OCI-LY3 (cell line): ENCODE data around the gene SERPINA1.

Source experiments
- EZH2phosphoT487 ChIP-seq: fragments of 200-600 bp; shearing (Covaris generic); IDR thresholded peaks from 2 replicates; pipeline ENCODE4 v1.6.1; 2018; ENCODE audit warnings: antibody characterized with exemption, mixed run types, low read depth
- TF ChIP-seq, protein P1 (sequence below): fragments of 200-600, 300-600 bp; sonication (generic); IDR thresholded peaks from 2 replicates; pipeline ENCODE4 v1.5.1; 2014; ENCODE audit warnings: antibody characterized with exemption, low read length, low read depth

DNA sequence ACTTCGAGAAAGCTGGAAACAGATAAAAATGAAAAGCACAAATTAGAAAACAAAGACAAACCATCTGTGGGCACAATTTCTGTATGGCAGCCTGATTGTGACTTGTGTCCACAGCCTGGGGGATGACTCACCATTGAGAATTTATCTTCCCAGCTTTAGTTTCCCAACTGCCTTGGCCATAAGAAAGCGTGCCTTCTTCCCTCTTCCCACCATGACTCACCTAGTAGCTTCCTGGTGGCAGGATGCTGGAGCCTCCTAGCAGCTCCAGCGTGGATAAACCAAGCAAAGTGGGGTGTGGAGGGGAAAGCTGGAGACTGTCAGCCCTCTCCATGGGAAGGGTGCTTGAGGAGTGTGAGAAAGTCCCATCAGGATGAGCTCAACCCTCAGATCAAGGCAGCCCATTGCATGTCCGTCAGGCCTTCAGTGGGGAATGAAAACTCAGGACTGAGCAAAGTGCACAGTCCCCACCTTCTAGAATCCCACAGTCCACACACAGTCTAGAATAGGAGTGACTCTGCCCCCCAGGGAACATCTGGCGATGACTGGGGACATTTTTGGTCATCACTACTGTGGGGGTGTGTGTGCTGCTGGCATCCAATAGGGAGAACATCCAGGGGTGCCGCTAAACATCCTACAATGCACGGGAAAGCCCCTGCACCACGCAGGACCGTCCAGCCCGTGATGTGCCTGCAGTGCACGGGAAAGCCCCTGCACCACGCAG lies 42.9 kb downstream of the SERPINA1 start:
- TF ChIP-seq, protein P1, sequence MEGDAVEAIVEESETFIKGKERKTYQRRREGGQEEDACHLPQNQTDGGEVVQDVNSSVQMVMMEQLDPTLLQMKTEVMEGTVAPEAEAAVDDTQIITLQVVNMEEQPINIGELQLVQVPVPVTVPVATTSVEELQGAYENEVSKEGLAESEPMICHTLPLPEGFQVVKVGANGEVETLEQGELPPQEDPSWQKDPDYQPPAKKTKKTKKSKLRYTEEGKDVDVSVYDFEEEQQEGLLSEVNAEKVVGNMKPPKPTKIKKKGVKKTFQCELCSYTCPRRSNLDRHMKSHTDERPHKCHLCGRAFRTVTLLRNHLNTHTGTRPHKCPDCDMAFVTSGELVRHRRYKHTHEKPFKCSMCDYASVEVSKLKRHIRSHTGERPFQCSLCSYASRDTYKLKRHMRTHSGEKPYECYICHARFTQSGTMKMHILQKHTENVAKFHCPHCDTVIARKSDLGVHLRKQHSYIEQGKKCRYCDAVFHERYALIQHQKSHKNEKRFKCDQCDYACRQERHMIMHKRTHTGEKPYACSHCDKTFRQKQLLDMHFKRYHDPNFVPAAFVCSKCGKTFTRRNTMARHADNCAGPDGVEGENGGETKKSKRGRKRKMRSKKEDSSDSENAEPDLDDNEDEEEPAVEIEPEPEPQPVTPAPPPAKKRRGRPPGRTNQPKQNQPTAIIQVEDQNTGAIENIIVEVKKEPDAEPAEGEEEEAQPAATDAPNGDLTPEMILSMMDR: no peak
- no peak for TF ChIP-seq EZH2phosphoT487
